Activated naive CD8-positive, alpha-beta T cell treated with anti-CD3 and anti-CD28 coated beads for 36 hours (primary cell): ENCODE results near the gene LTB4R2. TPM values are rescaled to one million over a fixed set of nuclear protein-coding genes. Genes with fewer than 3 reads are reported as not detected.
A peak's percentile ranks its signal among the peaks of the same experiment; 100 is the strongest.

Source experiments
- DNase-seq: peaks from one replicate; pipeline ENCODE4 v3.0.0; 2021
- H3K27ac Mint-ChIP-seq: one replicate; pipeline ENCODE4 v1.8.0; 2022; ENCODE audit warnings: mild to moderate bottlenecking, moderate library complexity, mixed read lengths
- H3K27me3 Mint-ChIP-seq: one replicate; pipeline ENCODE4 v1.8.0; 2022; ENCODE audit warnings: mild to moderate bottlenecking, mixed read lengths
- H3K36me3 Mint-ChIP-seq: one replicate; pipeline ENCODE4 v1.8.0; 2021; ENCODE audit warnings: mild to moderate bottlenecking, mixed read lengths
- H3K4me1 Mint-ChIP-seq: one replicate; pipeline ENCODE4 v1.8.0; 2021; ENCODE audit warnings: mixed read lengths
- H3K4me3 Mint-ChIP-seq: one replicate; pipeline ENCODE4 v1.8.0; 2022; ENCODE audit warnings: mild to moderate bottlenecking, moderate library complexity, mixed read lengths
- H3K9me3 Mint-ChIP-seq: one replicate; pipeline ENCODE4 v1.8.0; 2022; ENCODE audit warnings: mixed read lengths
- total RNA-seq, 2 experiments: library from RNA; stranded (reverse); gene quantifications; one replicate each; pipeline ENCODE4 v1.2.3, GENCODE V29; 2021

The LTB4R2 gene
- total RNA-seq, 2 experiments from 2014 or later = 11.5 TPM

- H3K4me3 Mint-ChIP-seq = no peak overlapping the region
- no peaks in the 10 kb centered on the region for H3K9me3 Mint-ChIP-seq
- peaks cover 37% of the 10 kb centered on the region for H3K4me1 Mint-ChIP-seq
- peaks cover 33% of the 10 kb centered on the region for H3K36me3 Mint-ChIP-seq
- no peak for DNase-seq
- H3K27me3 Mint-ChIP-seq = no peaks in the 10 kb centered on the region
- no peak overlapping the region for H3K27ac Mint-ChIP-seq
Measured at GRCh38 chr14:24304019-24304387, 5.9 kb upstream of the LTB4R2 start.

GRCh38 chr14:24307156-24307574 is 2.8 kb upstream of the LTB4R2 start:
- DNase-seq = no peak
- H3K4me3 Mint-ChIP-seq = no peak overlapping the region
- peaks cover 35% of the 10 kb centered on the region for H3K4me1 Mint-ChIP-seq
- H3K27me3 Mint-ChIP-seq = no peaks in the 10 kb centered on the region
- peaks cover 34% of the 10 kb centered on the region for H3K36me3 Mint-ChIP-seq
- H3K27ac Mint-ChIP-seq = peak overlapping the region; percentile 47
- no peaks in the 10 kb centered on the region for H3K9me3 Mint-ChIP-seq

DNA sequence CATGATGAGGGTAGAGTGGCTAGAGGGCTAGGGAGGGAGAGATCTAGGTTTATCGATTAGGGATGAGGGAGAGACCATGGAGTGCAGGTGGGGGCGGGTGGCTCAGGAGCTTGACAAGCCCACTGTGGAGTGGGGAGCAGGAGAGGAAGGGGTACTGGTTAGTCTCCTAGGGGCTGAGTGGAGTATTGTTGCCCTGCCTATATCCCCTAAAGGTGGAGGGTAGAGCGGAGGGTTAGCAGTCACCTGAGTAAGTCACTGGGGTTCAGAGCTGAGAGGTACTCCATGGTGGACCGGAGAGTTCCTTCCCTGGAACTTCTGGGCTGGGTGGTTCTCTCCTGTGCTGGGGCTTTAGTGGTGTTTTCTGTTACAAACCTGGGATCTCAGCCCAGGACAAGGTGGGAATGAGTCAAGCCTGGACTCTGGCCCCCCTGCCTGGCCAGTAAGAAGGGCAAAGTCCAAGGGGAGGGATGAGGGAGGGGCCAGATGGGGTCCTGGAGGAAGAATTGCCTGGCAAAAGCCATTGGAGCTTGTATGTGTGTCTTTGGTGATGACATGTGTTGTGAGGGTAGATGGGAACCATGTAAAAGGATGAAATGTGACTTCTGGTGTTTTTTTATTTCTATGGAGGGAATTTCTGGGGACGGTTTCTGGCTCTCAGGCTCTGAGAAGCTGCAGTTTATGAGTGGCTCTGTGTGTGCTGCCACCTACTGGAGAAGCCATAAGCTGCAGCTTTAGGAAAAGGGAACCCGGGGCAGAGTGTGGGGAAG is 2.2 kb upstream of the LTB4R2 start, which contains the start of gene CIDEB:
TSS of gene CIDEB (minus strand) at position 403 of the 767 bp plus-strand sequence. CDS start at position 284, 119 bp downstream.
- no peak within 1 kb of the TSS for H3K4me3 Mint-ChIP-seq

DNA sequence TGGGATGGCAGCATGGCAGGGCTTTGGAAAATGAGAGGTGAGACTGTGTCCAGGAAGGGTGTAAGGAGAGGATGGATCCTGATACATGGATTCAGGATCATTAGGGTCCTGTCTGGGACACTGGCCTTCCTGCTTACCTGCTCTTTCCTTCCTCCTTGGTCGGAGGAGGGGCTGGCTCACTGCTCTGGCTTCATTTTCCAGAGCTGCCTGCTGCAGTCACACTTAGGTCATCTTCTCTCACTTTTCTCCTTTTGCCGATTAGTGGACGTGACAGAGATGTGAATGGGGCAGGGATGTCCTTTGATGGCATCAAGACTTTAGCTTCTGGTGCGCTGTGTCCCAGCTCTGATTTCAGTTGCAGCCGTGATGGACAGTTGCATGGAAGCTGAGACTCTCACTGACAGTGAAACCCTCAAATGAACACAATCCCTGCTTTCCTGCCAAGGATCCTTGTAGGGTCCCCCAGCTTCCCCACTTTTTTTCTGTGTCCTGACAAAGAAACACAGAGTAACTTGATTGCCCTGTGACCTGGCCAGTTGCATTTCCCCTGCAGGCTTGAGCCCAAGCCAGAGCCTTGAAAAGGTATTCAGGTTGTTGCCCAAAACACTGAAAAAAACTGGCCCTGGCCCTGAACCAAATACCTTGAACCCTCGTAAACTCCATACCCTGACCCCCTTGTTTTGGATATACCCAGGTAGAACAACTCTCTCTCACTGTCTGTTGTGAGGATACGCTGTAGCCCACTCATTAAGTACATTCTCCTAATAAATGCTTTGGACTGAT is 1.4 kb upstream of the LTB4R2 start:
- H3K4me1 Mint-ChIP-seq = peaks cover 45% of the 10 kb centered on the region
- H3K9me3 Mint-ChIP-seq = no peaks in the 10 kb centered on the region
- no peak for DNase-seq
- no peaks in the 10 kb centered on the region for H3K27me3 Mint-ChIP-seq
- peaks cover 37% of the 10 kb centered on the region for H3K36me3 Mint-ChIP-seq
- H3K27ac Mint-ChIP-seq = no peak overlapping the region
- no peak overlapping the region for H3K4me3 Mint-ChIP-seq

More for the DNA sequence above, 2.2 kb upstream of the LTB4R2 start, which contains the start of gene CIDEB:
- H3K27me3 Mint-ChIP-seq = no peaks in the 10 kb centered on the region
- peak within 1 kb of the TSS; percentile 47 for H3K27ac Mint-ChIP-seq
- peak; percentile 46 for DNase-seq
- H3K4me1 Mint-ChIP-seq = peaks cover 38% of the 10 kb centered on the region
- peaks cover 37% of the 10 kb centered on the region for H3K36me3 Mint-ChIP-seq
- H3K9me3 Mint-ChIP-seq = no peaks in the 10 kb centered on the region

DNA sequence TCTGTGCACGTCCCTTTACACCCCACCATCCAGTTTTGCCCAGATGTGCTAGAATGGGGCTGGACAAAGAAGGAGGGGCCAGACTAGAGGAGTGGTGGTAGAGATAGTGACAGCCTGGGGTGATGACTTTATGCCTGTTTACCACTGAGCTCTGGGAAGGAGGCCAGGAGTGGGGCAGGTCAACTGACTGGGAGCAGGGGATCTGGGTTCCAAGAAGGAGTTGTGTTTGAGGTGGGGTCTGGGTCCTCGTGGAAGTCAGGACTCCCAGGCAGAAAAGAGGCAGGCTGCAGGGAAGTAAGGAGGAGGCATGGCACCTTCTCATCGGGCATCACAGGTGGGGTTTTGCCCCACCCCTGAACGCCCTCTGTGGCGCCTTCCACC is 315 bp downstream of the LTB4R2 start:
- H3K4me1 Mint-ChIP-seq = peaks cover 59% of the 10 kb centered on the region

DNA sequence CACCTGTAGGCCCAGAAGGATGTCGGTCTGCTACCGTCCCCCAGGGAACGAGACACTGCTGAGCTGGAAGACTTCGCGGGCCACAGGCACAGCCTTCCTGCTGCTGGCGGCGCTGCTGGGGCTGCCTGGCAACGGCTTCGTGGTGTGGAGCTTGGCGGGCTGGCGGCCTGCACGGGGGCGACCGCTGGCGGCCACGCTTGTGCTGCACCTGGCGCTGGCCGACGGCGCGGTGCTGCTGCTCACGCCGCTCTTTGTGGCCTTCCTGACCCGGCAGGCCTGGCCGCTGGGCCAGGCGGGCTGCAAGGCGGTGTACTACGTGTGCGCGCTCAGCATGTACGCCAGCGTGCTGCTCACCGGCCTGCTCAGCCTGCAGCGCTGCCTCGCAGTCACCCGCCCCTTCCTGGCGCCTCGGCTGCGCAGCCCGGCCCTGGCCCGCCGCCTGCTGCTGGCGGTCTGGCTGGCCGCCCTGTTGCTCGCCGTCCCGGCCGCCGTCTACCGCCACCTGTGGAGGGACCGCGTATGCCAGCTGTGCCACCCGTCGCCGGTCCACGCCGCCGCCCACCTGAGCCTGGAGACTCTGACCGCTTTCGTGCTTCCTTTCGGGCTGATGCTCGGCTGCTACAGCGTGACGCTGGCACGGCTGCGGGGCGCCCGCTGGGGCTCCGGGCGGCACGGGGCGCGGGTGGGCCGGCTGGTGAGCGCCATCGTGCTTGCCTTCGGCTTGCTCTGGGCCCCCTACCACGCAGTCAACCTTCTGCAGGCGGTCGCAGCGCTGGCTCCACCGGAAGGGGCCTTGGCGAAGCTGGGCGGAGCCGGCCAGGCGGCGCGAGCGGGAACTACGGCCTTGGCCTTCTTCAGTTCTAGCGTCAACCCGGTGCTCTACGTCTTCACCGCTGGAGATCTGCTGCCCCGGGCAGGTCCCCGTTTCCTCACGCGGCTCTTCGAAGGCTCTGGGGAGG is 985 bp downstream of the LTB4R2 start, which contains the start of gene LTB4R:
TSS of gene LTB4R (plus strand) at position 857 of the 959 bp plus-strand sequence. CDS start 4,150 bp downstream, outside the sequence.
- Mint-ChIP-seq H3K27ac (peak within 1 kb of the TSS; percentile 73), H3K4me3 (peak within 1 kb of the TSS; percentile 73), H3K9me3 (no peaks in the 10 kb centered on the region), H3K27me3 (no peaks in the 10 kb centered on the region), H3K4me1 (peaks cover 59% of the 10 kb centered on the region), H3K36me3 (peaks cover 42% of the 10 kb centered on the region)
- peak; percentile 77 for DNase-seq

More for the DNA sequence above, 315 bp downstream of the LTB4R2 start:
- H3K36me3 Mint-ChIP-seq = peaks cover 42% of the 10 kb centered on the region
- H3K27ac Mint-ChIP-seq = peak overlapping the region; percentile 73
- H3K4me3 Mint-ChIP-seq = peak overlapping the region; percentile 73
- no peaks in the 10 kb centered on the region for H3K27me3 Mint-ChIP-seq
- no peak for DNase-seq
- H3K9me3 Mint-ChIP-seq = no peaks in the 10 kb centered on the region

GRCh38 chr14:24311837-24312615 is 2.1 kb downstream of the LTB4R2 start:
- Mint-ChIP-seq H3K27ac (peak overlapping the region; percentile 70), H3K4me1 (peaks cover 62% of the 10 kb centered on the region), H3K9me3 (no peaks in the 10 kb centered on the region), H3K4me3 (peak overlapping the region; percentile 69), H3K36me3 (peaks cover 40% of the 10 kb centered on the region), H3K27me3 (no peaks in the 10 kb centered on the region)
- no peak for DNase-seq

GRCh38 chr14:24312736-24313507 is 3.0 kb downstream of the LTB4R2 start:
- Mint-ChIP-seq H3K4me1 (peaks cover 63% of the 10 kb centered on the region), H3K27ac (peak overlapping the region; percentile 1), H3K9me3 (no peaks in the 10 kb centered on the region)

GRCh38 chr14:24313913-24314312 is 4.0 kb downstream of the LTB4R2 start:
- H3K4me1 Mint-ChIP-seq = peaks cover 55% of the 10 kb centered on the region
- no peak for DNase-seq
- no peaks in the 10 kb centered on the region for H3K9me3 Mint-ChIP-seq
- H3K27me3 Mint-ChIP-seq = no peaks in the 10 kb centered on the region
- peaks cover 30% of the 10 kb centered on the region for H3K36me3 Mint-ChIP-seq
- no peak overlapping the region for H3K4me3 Mint-ChIP-seq
- no peak overlapping the region for H3K27ac Mint-ChIP-seq

More at GRCh38 chr14:24312736-24313507, 3.0 kb downstream of the LTB4R2 start:
- Mint-ChIP-seq H3K27me3 (no peaks in the 10 kb centered on the region), H3K4me3 (peak overlapping the region; percentile 32), H3K36me3 (peaks cover 36% of the 10 kb centered on the region)
- peak; percentile 28 for DNase-seq

GRCh38 chr14:24314377-24315193 is 4.6 kb downstream of the LTB4R2 start:
- Mint-ChIP-seq H3K4me3 (no peak overlapping the region), H3K27me3 (no peaks in the 10 kb centered on the region), H3K36me3 (peaks cover 23% of the 10 kb centered on the region), H3K27ac (no peak overlapping the region), H3K9me3 (no peaks in the 10 kb centered on the region), H3K4me1 (peaks cover 51% of the 10 kb centered on the region)
- no peak for DNase-seq

DNA sequence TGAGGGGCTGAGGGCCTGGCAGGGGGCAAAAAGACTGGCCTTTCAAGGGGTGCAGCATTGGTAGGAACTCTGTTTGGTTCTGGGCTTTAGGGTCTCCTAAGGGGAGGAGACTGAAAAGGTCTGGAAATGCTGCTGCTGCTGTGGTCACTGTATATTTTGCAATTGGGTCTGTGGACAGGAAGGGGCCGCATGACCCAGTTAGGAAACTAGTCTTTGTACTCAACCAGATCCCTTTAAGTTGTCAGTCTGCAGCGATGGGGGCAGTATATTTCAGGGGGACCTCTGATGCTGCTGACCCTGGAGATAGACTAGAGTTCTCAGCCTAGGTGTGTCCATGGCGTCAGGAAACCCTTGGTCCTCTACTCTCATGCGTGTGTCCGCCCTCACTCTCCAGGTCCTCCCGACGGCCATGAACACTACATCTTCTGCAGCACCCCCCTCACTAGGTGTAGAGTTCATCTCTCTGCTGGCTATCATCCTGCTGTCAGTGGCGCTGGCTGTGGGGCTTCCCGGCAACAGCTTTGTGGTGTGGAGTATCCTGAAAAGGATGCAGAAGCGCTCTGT is 5.4 kb downstream of the LTB4R2 start:
- DNase-seq = no peak
- Mint-ChIP-seq H3K27ac (no peak overlapping the region), H3K36me3 (peaks cover 18% of the 10 kb centered on the region), H3K4me3 (no peak overlapping the region), H3K9me3 (no peaks in the 10 kb centered on the region), H3K4me1 (peaks cover 48% of the 10 kb centered on the region), H3K27me3 (no peaks in the 10 kb centered on the region)

DNA sequence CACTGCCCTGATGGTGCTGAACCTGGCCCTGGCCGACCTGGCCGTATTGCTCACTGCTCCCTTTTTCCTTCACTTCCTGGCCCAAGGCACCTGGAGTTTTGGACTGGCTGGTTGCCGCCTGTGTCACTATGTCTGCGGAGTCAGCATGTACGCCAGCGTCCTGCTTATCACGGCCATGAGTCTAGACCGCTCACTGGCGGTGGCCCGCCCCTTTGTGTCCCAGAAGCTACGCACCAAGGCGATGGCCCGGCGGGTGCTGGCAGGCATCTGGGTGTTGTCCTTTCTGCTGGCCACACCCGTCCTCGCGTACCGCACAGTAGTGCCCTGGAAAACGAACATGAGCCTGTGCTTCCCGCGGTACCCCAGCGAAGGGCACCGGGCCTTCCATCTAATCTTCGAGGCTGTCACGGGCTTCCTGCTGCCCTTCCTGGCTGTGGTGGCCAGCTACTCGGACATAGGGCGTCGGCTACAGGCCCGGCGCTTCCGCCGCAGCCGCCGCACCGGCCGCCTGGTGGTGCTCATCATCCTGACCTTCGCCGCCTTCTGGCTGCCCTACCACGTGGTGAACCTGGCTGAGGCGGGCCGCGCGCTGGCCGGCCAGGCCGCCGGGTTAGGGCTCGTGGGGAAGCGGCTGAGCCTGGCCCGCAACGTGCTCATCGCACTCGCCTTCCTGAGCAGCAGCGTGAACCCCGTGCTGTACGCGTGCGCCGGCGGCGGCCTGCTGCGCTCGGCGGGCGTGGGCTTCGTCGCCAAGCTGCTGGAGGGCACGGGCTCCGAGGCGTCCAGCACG is 6.1 kb downstream of the LTB4R2 start:
- no peak for DNase-seq
- Mint-ChIP-seq H3K27ac (no peak overlapping the region), H3K27me3 (no peaks in the 10 kb centered on the region), H3K9me3 (no peaks in the 10 kb centered on the region), H3K36me3 (peaks cover 18% of the 10 kb centered on the region), H3K4me3 (no peak overlapping the region), H3K4me1 (peaks cover 46% of the 10 kb centered on the region)
